GM19193 (cell line): Measurements from ENCODE around the gene NDUFA7.
A peak's percentile ranks its signal among the peaks of the same experiment; 100 is the strongest.

Source experiments
- POLR2A ChIP-seq: IDR thresholded peaks from 4 replicates; pipeline ENCODE4 v1.6.1; 2011; ENCODE audit not compliant: insufficient read depth, insufficient read length; ENCODE audit errors: extremely low read depth

NDUFA7 gene

GRCh38 chr19:8329996-8330395 is 8.8 kb upstream of the NDUFA7 start:
- TF ChIP-seq POLR2A = no peak

- TF ChIP-seq POLR2A = no peak
Observed at GRCh38 chr19:8325454-8325853, 4.3 kb upstream of the NDUFA7 start.

DNA sequence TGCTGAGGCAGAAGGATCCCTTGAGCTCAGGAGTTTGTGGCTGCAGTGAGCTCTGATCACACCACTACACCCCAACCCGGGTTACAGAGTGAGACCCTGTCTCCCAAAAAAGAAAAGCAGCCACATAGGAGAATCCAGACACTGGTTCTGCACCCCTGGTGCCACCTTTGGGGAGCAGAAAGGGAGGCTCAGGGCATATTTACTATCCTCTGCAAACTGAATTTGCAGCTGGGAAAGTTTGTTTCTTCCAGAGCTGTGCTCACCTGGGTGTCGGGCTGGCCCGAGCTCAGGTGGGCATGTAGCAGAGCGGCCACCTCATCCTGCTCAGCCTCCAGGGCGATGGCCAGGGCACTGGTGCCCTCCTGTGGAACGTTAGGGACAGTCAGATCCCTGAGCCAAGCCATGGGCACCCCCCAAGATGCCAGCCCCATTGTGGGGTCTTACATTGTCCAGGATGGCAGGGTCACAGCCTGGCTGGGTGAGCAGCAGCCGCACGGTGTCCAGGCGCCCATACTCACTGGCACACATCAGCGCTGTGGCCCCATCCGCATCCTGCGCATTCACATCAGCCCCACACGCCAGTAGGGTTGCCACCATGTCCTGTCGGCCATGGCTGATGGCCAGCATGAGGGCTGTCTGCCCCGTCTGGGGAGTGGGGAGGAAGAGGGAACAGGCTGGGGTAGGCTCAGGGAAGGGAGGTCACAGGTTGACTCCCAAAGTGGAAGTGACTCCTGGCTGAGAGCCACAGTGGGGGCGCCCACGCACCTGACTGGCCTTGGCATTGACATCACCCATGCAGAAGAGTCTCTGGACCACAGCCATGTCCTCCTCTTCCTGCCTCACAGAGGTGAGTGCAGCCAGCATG is 3.2 kb upstream of the NDUFA7 start:
- peak; percentile 48 for TF ChIP-seq POLR2A

DNA sequence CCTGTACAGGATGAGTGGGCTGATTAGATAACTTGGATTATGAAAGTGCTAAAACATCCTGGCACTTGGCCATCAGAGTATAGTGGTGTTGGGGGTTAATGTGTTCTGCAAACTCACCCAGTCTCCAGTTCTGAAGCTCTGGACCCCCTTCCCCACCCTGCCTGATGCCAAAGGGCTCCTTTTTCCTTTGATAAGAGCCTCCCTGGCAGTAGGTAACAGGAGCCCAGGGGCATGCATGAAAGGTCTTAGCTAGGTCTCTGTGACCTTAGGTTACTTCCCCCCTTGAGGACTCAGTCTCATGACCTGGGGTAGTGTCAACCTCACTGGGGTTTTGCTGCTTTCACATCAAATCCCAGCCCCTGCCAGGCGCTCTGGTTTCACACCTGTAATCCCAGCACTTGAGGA is 2.6 kb upstream of the NDUFA7 start:
- no peak for TF ChIP-seq POLR2A

- TF ChIP-seq POLR2A = no peak
Observed at GRCh38 chr19:8322638-8322997, 1.4 kb upstream of the NDUFA7 start.

- TF ChIP-seq POLR2A = no peak
Observed at GRCh38 chr19:8321986-8322637, 937 bp upstream of the NDUFA7 start.

- no peak for TF ChIP-seq POLR2A
Observed at GRCh38 chr19:8320564-8321066, 560 bp downstream of the NDUFA7 start.

DNA sequence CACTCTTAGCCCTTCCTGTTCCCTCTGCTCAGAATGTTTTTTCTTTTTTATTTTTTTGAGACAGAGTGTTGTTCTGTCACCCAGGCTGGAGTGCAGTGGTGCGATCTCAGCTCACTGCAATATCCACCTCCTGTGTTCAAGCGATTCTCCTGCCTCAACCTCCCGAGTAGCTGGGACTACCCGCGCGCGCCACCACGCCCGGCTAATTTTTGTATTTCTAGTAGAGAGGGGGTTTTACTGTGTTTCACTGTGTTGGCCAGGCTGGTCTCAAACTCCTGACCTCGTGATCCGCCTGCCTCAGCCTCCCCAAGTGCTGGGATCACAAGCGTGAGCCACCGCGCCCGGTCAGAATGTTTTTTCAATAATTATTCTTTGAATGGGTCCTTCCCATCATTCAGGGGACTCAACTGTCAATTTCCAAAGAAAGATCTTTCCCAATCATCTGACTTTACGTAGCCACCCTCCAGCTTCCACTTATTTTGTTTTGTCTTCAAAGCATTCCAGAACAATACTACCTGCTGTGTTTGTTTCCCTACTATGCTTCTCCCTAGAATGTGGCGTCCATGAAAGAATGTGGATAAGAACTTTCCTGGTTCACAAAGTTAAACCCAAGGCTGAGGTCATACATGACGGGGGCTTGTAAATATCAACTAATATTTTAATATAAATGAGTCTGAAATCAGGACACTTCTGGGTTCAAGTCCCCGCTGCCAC is 1.2 kb downstream of the NDUFA7 start:
- no peak for TF ChIP-seq POLR2A

- TF ChIP-seq POLR2A = no peak
Observed at GRCh38 chr19:8316351-8317125, 4.6 kb downstream of the NDUFA7 start.

GRCh38 chr19:8311461-8312260 is 9.5 kb downstream of the NDUFA7 start:
- TF ChIP-seq POLR2A = no peak

GRCh38 chr19:8310342-8311055 is 10.7 kb downstream of the NDUFA7 start:
- TF ChIP-seq POLR2A = no peak

GRCh38 chr19:8308891-8309291 is 12.3 kb downstream of the NDUFA7 start:
- TF ChIP-seq POLR2A = no peak
